DMS79 treated with DMSO at 0.1 percent for 48 hours (cell line): ENCODE results near the gene HDHD5.

Experiments used
- DNase-seq: peaks from one replicate; lab custom pipeline; 2025; lab: John Stamatoyannopoulos, UW

The HDHD5 gene

GRCh38 chr22:17105143-17106129 lies 53.6 kb downstream of the HDHD5 start:
- DNase-seq, result no peak

DNA sequence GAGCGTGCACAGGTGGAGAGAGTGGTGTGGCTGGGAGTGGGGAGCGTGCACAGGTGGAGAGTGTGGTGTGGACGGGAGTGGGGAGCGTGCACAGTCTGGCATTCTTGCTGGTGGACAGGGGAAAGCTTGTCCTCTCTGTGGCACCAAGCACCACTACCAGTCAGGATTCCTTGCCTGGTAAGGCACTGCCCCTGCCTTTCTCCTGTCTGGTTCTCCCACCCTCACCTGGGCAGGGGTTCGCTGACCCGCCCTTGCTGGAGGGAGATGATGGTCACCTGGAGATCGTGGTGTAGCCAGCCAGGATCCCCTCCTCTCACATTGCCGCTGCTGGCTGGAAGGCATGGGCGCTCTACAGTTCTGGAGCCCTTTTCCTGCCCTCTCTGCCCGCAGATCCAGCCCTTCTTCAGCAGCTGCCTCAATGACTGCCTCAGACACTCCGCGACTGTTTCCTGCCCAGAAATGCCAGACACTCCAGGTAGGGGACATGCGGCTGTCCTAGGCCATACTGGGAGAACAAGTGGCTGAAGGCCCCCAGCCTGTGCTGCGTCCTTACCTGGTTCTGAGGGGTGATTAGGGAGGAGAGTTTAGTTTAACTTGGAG lies 54.6 kb downstream of the HDHD5 start:
- no peak for DNase-seq

- DNase-seq, result no peak
Observed at GRCh38 chr22:17103351-17103750, 55.7 kb downstream of the HDHD5 start.

DNA sequence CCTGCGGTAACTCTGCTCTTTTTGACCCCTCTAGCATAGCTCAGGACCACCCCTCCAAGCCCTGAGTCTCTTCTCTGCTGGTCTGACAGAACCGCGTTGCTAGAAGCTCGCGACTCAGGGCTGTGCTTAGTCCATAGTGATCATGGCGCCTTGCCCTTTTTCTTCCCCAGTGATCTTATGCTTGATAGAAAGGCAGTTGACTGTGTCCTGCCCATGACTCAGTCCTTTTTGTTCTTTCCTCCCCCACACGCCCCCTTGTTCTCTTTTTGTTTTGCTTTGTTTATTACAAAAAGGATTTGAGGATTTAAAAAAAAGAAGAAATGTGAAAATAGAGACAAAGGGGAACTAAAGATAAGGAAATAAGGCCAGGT lies 56.8 kb downstream of the HDHD5 start:
- DNase-seq, result no peak

DNA sequence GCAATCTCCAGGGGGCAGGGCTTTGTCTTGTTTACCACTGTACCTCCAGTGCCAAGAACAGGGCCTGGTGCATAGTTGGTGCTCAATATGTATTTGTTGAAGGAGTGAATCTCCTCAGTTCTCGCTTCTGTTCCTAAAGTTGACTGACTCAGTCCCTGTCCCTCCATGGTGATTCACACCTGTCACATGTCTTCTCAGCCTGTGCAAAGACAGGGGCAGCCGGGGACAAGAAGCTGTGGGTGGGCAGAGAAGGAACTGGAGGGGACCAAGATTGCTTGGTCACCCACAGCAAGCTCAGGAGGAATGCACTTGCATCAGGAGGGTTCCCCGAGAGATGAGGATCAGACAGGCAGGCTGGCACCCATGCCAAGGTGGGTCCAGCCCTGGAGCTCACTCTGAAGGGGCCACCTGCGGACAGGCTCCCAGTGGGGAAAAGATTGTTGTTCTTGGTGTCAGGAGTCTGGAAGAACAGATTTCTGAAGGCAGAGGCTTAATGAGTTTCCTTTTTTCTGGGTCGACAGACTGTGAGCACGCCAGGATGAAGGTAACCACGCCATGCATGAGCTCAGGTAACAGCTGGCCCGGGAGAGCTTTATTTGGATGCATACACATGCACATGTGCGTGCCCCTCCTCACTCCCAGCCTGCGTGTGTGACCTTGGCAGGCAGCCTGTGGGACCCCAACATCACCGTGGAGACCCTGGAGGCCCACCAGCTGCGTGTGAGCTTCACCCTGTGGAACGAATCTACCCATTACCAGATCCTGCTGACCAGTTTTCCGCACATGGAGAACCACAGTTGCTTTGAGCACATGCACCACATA lies 57.4 kb downstream of the HDHD5 start:
- no peak for DNase-seq

DNA sequence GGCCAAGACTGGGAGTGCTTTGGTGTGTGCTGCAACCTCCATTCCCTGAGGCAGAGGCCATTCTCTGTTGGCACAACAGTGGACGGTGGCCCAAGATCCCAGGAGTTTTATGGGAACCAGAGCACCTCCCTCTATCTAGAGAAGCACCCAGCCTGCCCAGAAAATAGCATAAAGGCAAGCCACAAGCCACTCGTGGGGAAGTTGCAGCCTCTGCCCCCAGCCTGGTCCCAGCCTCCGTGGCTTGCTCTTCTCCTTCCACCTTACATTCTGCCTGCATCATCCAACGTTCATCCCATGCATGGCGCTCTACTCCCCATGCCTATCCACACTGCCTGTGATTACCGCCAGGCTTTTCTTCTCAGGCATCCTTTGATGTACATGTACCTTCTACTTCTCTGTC lies 58.5 kb downstream of the HDHD5 start:
- DNase-seq, result no peak

- no peak for DNase-seq
Observed at GRCh38 chr22:17098379-17098819, 60.7 kb downstream of the HDHD5 start.

- no peak for DNase-seq
Observed at GRCh38 chr22:17097701-17098100, 61.4 kb downstream of the HDHD5 start.

- DNase-seq, result no peak
Observed at GRCh38 chr22:17097062-17097461, 62.0 kb downstream of the HDHD5 start.

DNA sequence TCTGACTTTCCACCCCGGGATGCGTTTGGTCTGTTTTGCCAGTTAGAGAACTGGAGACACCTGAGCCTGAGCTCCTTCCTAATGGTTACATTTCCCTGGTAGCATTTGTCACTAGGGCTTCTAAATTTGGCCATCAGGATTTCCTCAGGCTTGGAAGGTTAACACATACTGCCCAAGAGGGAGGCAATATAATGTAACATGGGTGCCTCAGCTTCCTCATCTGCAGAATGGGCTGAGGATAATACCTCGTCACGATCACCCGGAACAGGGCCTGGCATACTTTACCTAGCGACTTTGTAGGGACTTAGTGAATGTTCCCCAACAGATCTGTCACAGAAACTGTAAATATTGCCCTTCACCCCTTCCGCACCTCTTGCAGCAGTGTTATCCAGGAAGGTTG lies 63.0 kb downstream of the HDHD5 start:
- no peak for DNase-seq

GRCh38 chr22:17095538-17095937 lies 63.5 kb downstream of the HDHD5 start:
- DNase-seq, result no peak

GRCh38 chr22:17093081-17093480 lies 66.0 kb downstream of the HDHD5 start:
- DNase-seq, result no peak

DNA sequence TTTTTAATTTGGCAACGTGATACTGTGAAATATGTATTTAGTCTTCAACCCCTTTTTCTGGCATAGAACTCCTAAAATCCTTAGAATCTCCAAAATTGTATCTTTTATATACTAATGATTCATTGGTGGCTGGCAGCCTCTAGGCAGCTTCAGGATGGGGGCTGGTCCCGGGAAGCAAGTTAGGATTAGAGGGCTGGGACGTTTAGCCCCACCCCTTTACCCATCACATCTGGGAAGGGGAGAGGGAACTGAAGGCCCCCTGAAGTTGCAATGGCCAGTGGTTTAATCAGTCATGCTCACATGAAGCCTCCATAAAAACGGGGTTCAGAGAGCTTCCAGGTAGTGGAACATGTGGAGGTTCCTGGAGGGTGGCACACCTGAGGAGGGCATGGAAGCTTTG lies 67.2 kb downstream of the HDHD5 start:
- no peak for DNase-seq

DNA sequence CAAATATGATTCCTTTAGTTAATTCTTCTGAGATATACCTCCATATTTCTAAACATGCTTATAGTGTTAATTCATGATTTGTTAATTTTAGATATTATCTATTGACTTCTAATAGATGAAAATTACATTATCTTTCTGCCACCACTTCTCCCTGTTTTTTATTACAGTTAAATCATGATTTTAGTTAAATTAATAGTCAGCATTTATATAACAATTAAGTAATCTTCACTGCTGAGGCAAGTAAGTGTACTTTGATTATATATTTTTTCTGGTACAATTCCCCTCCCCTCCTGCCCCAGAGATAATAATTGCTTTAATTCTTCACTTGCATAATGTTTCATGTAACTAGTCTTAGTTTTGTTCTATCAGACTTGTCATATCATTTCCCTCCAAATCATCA lies 68.5 kb downstream of the HDHD5 start:
- no peak for DNase-seq
